Stimulated activated CD4-positive, alpha-beta T cell treated with anti-CD3 and anti-CD28 coated beads, Interleukin-4, amount 100 ng/mL, for 1 hour (primary cell): ENCODE results near the gene NGB.
"Not testable (repeated sequence)": the region's sequence is repeated elsewhere in the genome, so short reads cannot be mapped to it uniquely, and the experiment has no call there.

ENCODE experiments used
- DNase-seq: peaks from one replicate; pipeline ENCODE4 v3.0.0-alpha.2; 2020

NGB gene

GRCh38 chr14:77290705-77291104 lies 19.7 kb upstream of the NGB start:
- no peak for DNase-seq

- no peak for DNase-seq
These were observed 15.6 kb upstream of the NGB start for GRCh38 chr14:77286576-77286975.

GRCh38 chr14:77284466-77284865 lies 13.5 kb upstream of the NGB start:
- DNase-seq = no peak

- DNase-seq = no peak
These were observed 13.1 kb upstream of the NGB start for GRCh38 chr14:77284066-77284465.

- no peak for DNase-seq
These were observed 10.9 kb upstream of the NGB start for GRCh38 chr14:77281852-77282410.

GRCh38 chr14:77280921-77281320 lies 9.9 kb upstream of the NGB start:
- not testable (repeated sequence) for DNase-seq

- DNase-seq = no peak
These were observed 8.7 kb upstream of the NGB start for GRCh38 chr14:77279719-77280118.

GRCh38 chr14:77278461-77279230 lies 7.6 kb upstream of the NGB start:
- DNase-seq = no peak

GRCh38 chr14:77276959-77277358 lies 6.0 kb upstream of the NGB start:
- no peak for DNase-seq

- DNase-seq = no peak
These were observed 5.4 kb upstream of the NGB start for GRCh38 chr14:77276295-77276935.

GRCh38 chr14:77275601-77276017 lies 4.6 kb upstream of the NGB start:
- DNase-seq = no peak

- DNase-seq = no peak
These were observed 4.1 kb upstream of the NGB start for GRCh38 chr14:77275041-77275580.

GRCh38 chr14:77273796-77274195 lies 2.8 kb upstream of the NGB start:
- DNase-seq = no peak

GRCh38 chr14:77272261-77272660 lies 1.3 kb upstream of the NGB start:
- DNase-seq = no peak

- DNase-seq = no peak
These were observed 469 bp downstream of the NGB start for GRCh38 chr14:77270361-77271112.

GRCh38 chr14:77268989-77269600 lies 1.9 kb downstream of the NGB start:
- no peak for DNase-seq

- DNase-seq = no peak
These were observed 2.9 kb downstream of the NGB start for GRCh38 chr14:77267937-77268699.

GRCh38 chr14:77266336-77266735 lies 4.7 kb downstream of the NGB start:
- DNase-seq = no peak

- DNase-seq = no peak
These were observed 5.3 kb downstream of the NGB start for GRCh38 chr14:77265561-77266335.

- DNase-seq = no peak
These were observed 5.9 kb downstream of the NGB start for GRCh38 chr14:77265187-77265515.

GRCh38 chr14:77264466-77265186 lies 6.4 kb downstream of the NGB start:
- DNase-seq = no peak
